DMS53 (cell line): ENCODE results near the gene METAP2.
A peak's percentile ranks its signal among the peaks of the same experiment; 100 is the strongest.

Source experiments
- DNase-seq: peaks from one replicate; lab custom pipeline; 2025; lab: John Stamatoyannopoulos, UW

METAP2 gene

DNA sequence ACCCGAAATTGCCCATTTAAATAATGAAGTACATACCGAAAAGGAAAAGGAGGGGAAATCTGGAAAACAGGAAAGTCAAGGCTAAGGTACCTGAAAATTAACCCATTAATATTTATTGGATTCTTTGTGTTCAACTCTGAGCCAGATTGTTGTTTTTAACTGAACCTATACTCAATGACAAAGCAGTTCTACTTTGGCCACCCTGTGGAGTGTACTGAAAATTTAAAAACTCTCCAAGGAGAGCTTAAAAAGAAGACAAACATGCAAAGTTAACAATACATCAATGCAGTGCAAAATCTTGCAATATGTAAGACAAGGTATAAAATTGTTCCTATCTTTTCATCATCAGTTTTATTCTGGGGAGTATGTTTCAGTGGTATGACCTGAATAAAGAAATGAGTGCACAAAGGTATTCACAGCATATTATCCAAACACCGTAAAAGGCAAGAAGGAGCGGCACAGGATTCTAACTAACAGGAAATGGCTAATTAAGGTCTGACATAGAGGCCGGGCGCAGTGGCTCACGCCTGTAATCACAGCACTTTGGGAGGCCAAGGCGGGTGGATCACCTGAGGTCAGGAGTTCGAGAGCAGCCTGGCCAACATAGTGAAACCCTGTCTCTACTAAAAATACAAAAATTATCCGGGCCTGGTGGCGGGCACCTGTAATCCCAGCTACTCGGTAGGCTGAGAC is 75.6 kb downstream of the METAP2 start:
- no peak for DNase-seq

- DNase-seq: no peak
Observed at GRCh38 chr12:95551305-95551704, 77.4 kb downstream of the METAP2 start, which contains the start of gene USP44. USP44 (minus strand) TSS chr12:95551476; CDS start chr12:95534256, 17,220 bp downstream.

DNA sequence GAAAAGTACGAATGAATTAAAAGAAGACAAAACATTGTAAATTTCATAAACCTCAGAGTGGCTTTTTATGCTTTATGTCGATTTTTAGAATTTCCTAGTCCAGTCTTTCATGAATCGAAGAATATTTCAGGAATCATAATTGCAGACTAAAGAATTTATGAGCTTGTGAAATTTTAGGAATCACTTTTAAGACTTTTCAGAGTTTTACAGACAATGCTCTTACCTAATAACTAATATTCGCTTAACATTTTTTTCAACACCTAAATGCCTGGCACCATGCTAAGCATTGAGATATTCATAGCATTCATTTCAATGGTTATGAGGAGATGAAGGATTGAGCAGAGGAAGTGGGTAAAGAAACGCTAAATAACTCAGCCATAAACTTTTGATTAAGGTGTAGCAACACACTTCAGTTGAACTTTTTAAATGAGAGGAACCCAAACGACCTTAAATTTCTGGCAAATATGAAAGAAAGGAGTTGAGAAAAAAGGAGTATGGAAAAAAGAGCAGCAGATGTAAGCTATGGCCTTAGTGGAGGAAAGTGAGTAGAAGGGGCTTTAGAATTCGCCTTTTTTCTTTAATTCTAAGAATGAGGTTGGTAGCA is 78.1 kb downstream of the METAP2 start:
- no peak for DNase-seq

- DNase-seq: no peak
Observed at GRCh38 chr12:95553197-95553943, 79.4 kb downstream of the METAP2 start.

DNA sequence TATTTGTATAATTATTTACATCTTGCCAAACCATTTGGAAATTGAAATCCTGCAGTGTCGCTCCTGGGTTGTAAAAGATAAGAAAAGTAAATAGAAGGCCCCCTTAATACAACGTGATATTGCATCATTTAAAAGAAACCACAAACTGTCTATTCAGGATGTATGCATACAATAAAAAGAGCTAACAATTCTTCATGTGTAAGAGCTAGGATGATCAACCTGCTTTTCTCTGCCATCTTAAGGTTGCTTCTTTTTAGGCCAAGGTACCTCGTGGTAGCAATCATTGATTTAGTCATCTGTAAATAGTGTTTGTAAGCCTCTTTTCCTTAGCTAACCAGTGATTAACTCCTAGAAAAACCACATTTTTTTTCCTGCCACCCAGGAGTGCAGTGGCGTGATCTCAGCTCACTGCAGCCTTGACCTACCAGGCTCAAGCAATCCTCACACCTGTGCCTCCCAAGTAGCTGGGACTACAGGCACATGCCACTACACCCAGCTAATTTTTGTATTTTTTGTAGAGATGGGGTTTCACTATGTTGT is 80.7 kb downstream of the METAP2 start:
- DNase-seq: no peak

DNA sequence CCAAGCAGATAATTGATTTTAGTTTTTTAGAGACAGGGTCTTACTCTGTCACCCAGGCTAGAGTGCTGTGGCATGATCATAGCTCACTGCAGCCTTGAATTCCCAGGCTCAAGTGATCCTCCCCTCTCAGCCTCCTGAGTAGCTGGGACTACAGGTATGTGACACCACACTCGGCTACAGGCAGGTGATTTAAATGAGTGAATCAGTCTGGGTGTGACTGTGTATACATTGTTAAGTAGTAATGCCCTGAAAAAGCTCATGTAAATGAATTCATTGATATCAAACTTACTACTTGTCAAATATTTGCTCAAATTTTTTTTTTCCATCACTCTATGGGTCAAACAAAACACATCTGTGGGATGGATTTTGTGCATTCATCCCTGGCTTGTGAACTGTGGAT is 83.7 kb downstream of the METAP2 start:
- DNase-seq: peak; percentile 25
